ENCODE measurements around the gene AEN. TPM values are rescaled to one million over a fixed set of nuclear protein-coding genes. Genes with fewer than 3 reads are reported as not detected.

AEN gene
- total RNA-seq, 1 donor from 2014 or later: 18.1 TPM

DNA sequence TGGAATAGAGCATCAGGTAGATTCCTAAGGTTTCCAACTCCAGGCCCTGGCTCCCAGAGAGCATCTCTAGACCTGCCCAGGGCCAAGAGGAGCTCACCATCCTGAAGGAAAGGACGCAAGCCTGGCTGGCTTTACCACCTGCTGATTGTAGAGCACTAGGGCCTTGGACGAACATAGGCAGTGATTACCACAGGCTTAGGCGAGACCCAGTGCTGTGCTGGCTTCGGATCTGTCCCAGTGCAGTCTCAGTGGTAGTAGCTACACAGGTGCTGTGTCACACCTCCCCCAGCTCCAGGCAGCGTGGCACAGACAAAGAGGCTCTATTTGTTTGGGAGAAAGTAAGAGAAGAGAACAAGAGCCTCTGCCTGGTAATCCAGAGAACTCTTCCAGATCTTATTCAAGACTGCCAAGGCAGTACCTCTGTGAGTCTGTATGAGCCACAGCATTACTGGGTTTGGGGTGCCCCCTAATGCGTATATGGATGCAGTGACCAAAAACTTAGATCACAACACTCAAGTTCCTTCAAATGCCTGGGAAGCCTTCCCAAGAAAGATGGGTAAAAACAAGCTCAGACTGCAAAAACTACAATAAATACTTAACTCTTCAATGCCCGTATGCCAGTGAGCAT is 43.1 kb downstream of the AEN start:
- DNase-seq (ENCODE audit: low spot score): peak; percentile 41

DNA sequence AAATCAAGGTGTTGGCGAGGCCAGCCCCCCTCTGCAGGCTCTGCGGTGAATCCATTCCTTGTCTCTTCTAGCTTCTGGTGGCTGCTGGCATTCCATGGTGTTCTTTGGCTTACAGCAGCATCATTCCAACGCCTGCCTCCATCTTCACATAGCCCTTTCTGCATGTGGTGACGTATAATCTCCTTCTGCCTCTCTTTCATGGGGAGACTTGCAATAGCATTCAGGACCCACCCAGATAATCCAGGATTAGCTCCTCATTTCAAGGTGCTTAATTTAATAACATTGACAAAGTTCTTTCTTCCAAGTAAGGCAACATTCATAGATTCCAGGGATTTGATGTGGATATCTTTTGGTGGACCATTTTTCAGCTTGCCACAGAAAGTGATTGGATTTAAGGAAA is 53.5 kb downstream of the AEN start:
- no peak for DNase-seq (ENCODE audit: low spot score)

DNA sequence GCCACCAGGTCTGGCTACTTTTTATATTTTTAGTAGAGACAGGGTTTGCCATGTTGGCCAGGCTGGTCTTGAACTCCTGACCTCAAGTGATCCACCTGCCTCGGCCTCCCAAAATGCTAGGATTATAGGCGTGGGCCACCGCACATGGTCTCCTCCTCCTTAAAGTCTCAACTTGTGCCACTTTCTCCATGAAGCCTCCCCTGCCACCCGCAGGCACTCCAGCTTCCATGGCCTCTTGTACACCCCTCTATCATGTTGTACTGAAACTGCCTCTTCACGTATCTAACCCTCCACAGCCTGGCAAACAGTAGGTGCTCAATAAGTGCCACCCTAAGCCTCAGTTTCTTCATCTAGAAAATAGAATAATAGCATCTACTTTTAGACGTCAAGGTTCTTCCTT is 57.6 kb downstream of the AEN start:
- DNase-seq (ENCODE audit: low spot score): no peak

DNA sequence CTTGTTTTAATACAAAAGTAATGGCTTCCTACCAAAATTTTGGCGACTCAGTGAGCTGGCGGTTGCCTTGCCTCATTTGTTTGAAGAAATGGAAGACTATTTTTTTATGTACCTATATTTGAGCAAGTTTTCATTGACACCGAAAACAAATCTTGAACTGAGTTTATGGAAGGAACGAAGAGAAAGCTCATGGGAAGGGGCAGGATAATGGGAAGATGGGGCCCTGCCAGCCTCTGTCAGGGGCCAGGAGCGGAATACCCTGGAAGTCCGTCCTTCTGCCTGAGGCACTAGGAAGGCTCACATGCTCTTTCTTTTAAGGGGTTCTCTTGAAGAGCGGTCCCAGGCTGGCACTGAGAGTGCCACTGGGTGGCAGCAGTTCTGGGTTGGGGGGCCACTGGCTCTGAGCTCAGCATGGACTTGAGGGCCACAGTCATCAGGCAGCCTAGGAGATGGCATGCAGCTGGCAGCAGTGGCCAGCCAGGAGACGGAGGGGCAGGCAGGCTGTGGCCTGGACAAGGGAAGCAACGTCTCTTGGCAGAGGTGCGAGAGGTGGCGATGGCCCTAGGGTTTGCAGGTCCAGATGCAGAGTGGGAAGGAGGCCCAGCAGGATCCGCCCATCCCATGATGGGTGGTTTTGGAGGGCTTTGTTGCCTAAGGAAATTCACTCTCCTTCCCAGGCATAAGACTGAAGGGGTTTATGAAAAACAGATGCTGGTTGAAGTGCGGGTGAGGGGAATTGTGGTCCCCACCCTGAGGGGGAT is 59.3 kb downstream of the AEN start:
- DNase-seq (ENCODE audit: low spot score): peak; percentile 43

GRCh38 chr15:88681610-88682221 is 60.6 kb downstream of the AEN start:
- DNase-seq (ENCODE audit: low spot score): no peak

Other genes with a start within 250 kb of the AEN start
- gene MRPL46, start 154.0 kb upstream of the AEN start, total RNA-seq (ENCODE audit: insufficient read depth, low replicate concordance): 10.4 TPM
- 19.5 TPM for gene MRPS11, start 153.6 kb upstream of the AEN start, total RNA-seq (ENCODE audit: insufficient read depth, low replicate concordance)
- gene DET1, start 74.7 kb upstream of the AEN start, total RNA-seq (ENCODE audit: insufficient read depth, low replicate concordance): 17.6 TPM
- 4.6 TPM for gene ISG20, start 17.7 kb downstream of the AEN start, total RNA-seq (ENCODE audit: insufficient read depth, low replicate concordance)
- gene ACAN, start 182.1 kb downstream of the AEN start, total RNA-seq (ENCODE audit: insufficient read depth, low replicate concordance): 42.9 TPM